HG03457 (cell line): ENCODE measurements around the gene GDF10.

Source experiments
- ATAC-seq: cut with Tn5 transposase; IDR thresholded peaks from one replicate; pipeline ENCODE4 v1.9.1; 2021; ENCODE audit warnings: moderate number of reproducible peaks; ENCODE audit not compliant: unreplicated experiment

GDF10 gene

GRCh38 chr10:47350671-47351640 lies 51.0 kb downstream of the GDF10 start:
- ATAC-seq, result no peak

- no peak for ATAC-seq
Measured at GRCh38 chr10:47351899-47352815, 52.2 kb downstream of the GDF10 start.

- ATAC-seq, result no peak
Measured at GRCh38 chr10:47353351-47353750, 53.4 kb downstream of the GDF10 start.

GRCh38 chr10:47354165-47354564 lies 54.2 kb downstream of the GDF10 start:
- ATAC-seq, result no peak

GRCh38 chr10:47354900-47355299 lies 54.9 kb downstream of the GDF10 start:
- no peak for ATAC-seq

- no peak for ATAC-seq
Measured at GRCh38 chr10:47356708-47357107, 56.7 kb downstream of the GDF10 start.

- ATAC-seq, result no peak
Measured at GRCh38 chr10:47357131-47357582, 57.2 kb downstream of the GDF10 start.

GRCh38 chr10:47357911-47358310 lies 57.9 kb downstream of the GDF10 start:
- no peak for ATAC-seq

GRCh38 chr10:47358457-47358856 lies 58.5 kb downstream of the GDF10 start:
- ATAC-seq, result no peak

GRCh38 chr10:47359101-47359500 lies 59.1 kb downstream of the GDF10 start:
- ATAC-seq, result no peak

GRCh38 chr10:47359626-47360418 lies 59.8 kb downstream of the GDF10 start:
- no peak for ATAC-seq

GRCh38 chr10:47360419-47361040 lies 60.5 kb downstream of the GDF10 start:
- ATAC-seq, result no peak

GRCh38 chr10:47361293-47361692 lies 61.3 kb downstream of the GDF10 start:
- ATAC-seq, result no peak

- no peak for ATAC-seq
Measured at GRCh38 chr10:47362199-47362598, 62.2 kb downstream of the GDF10 start.
